ENCODE results near the gene TAPBPL.

DNA sequence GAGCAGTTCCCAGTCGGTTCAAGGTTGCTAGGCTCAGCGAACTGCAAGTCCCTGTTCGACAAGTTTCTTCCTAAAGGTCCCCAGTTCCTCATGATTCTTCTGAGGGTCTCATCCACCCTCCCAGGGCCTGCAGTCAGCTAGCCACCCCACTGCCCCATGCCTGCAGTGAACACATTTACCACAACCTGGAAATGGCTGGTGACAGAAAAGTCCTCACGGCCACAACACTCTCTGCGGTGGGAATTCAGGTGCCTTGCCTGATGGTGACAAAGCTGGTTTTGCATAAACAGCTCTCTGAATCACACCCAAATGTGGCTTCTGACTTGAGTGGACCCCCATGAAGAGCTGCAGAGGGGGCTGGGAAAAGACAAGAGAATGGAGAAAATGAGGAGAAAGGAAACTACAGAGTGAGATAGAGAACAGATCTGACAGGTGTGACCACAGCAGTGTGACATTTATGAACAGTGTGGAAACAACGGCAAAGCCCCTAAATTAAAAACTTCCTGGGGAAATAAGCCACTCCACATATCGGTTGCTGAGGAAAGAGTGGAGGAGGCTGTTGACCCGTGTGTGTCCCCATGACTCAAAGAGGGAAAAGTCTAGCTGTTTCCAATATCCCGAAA lies 8.4 kb upstream of the TAPBPL start:
- TF ChIP-seq, protein P1, sequence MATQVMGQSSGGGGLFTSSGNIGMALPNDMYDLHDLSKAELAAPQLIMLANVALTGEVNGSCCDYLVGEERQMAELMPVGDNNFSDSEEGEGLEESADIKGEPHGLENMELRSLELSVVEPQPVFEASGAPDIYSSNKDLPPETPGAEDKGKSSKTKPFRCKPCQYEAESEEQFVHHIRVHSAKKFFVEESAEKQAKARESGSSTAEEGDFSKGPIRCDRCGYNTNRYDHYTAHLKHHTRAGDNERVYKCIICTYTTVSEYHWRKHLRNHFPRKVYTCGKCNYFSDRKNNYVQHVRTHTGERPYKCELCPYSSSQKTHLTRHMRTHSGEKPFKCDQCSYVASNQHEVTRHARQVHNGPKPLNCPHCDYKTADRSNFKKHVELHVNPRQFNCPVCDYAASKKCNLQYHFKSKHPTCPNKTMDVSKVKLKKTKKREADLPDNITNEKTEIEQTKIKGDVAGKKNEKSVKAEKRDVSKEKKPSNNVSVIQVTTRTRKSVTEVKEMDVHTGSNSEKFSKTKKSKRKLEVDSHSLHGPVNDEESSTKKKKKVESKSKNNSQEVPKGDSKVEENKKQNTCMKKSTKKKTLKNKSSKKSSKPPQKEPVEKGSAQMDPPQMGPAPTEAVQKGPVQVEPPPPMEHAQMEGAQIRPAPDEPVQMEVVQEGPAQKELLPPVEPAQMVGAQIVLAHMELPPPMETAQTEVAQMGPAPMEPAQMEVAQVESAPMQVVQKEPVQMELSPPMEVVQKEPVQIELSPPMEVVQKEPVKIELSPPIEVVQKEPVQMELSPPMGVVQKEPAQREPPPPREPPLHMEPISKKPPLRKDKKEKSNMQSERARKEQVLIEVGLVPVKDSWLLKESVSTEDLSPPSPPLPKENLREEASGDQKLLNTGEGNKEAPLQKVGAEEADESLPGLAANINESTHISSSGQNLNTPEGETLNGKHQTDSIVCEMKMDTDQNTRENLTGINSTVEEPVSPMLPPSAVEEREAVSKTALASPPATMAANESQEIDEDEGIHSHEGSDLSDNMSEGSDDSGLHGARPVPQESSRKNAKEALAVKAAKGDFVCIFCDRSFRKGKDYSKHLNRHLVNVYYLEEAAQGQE (IDR thresholded peaks at IDR 0.05; ENCODE audit: insufficient read depth in 1 of 2, low read depth in 2 of 2, low read length in 2 of 2), result no peak
- TF ChIP-seq FOXP2 (optimal IDR thresholded peaks at IDR 0.05; ENCODE audit: borderline replicate concordance, extremely low read depth, extremely low read length, insufficient read depth) (no peak), POLR2AphosphoS5 (IDR thresholded peaks at IDR 0.05; ENCODE audit: low read depth, low read length) (no peak)
